GM18861 (cell line): Measurements from ENCODE around the gene ADCYAP1R1.

ENCODE experiments used
- ATAC-seq: cut with Tn5 transposase; IDR thresholded peaks from one replicate; pipeline ENCODE4 v1.9.1; 2021; ENCODE audit not compliant: unreplicated experiment

Gene ADCYAP1R1

GRCh38 chr7:31083210-31083786 is 31.2 kb downstream of the ADCYAP1R1 start:
- no peak for ATAC-seq

- no peak for ATAC-seq
Measured at GRCh38 chr7:31084226-31084625, 32.1 kb downstream of the ADCYAP1R1 start.

- ATAC-seq, result no peak
Measured at GRCh38 chr7:31087351-31087750, 35.2 kb downstream of the ADCYAP1R1 start.

GRCh38 chr7:31091924-31092434 is 39.9 kb downstream of the ADCYAP1R1 start:
- ATAC-seq, result no peak

- ATAC-seq, result no peak
Measured at GRCh38 chr7:31092606-31093005, 40.5 kb downstream of the ADCYAP1R1 start.

- ATAC-seq, result no peak
Measured at GRCh38 chr7:31093282-31093681, 41.2 kb downstream of the ADCYAP1R1 start.

GRCh38 chr7:31094271-31094670 is 42.2 kb downstream of the ADCYAP1R1 start:
- no peak for ATAC-seq

GRCh38 chr7:31095286-31096197 is 43.4 kb downstream of the ADCYAP1R1 start:
- ATAC-seq, result no peak

GRCh38 chr7:31096198-31096876 is 44.2 kb downstream of the ADCYAP1R1 start:
- ATAC-seq, result no peak

- ATAC-seq, result no peak
Measured at GRCh38 chr7:31096877-31097258, 44.8 kb downstream of the ADCYAP1R1 start.

- no peak for ATAC-seq
Measured at GRCh38 chr7:31098642-31099360, 46.7 kb downstream of the ADCYAP1R1 start.

- ATAC-seq, result no peak
Measured at GRCh38 chr7:31099451-31100444, 47.6 kb downstream of the ADCYAP1R1 start.

- no peak for ATAC-seq
Measured at GRCh38 chr7:31100445-31100844, 48.3 kb downstream of the ADCYAP1R1 start.

- no peak for ATAC-seq
Measured at GRCh38 chr7:31100871-31101270, 48.8 kb downstream of the ADCYAP1R1 start.

- ATAC-seq, result no peak
Measured at GRCh38 chr7:31101544-31101943, 49.4 kb downstream of the ADCYAP1R1 start.

GRCh38 chr7:31102151-31102972 is 50.3 kb downstream of the ADCYAP1R1 start:
- no peak for ATAC-seq

- ATAC-seq, result no peak
Measured at GRCh38 chr7:31102973-31103850, 51.1 kb downstream of the ADCYAP1R1 start.
